WTC11 (cell line): ENCODE measurements around the gene NFATC1.

Experiments
- IRF2 ChIP-seq: sonication (generic); formaldehyde crosslinking; IDR thresholded peaks from 2 replicates; pipeline ENCODE4 v1.8.0; 2022; ENCODE audit warnings: low read depth, missing genetic modification reagents, borderline replicate concordance
- JUN ChIP-seq: sonication (generic); formaldehyde crosslinking; IDR thresholded peaks from 2 replicates; pipeline ENCODE4 v1.8.0; 2023; ENCODE audit warnings: mild to moderate bottlenecking, missing genetic modification reagents
- MXD4 ChIP-seq: fragments of 250-450 bp; sonication (Bioruptor Pico); IDR thresholded peaks from 2 replicates; pipeline ENCODE4 v1.8.0; 2021; ENCODE audit warnings: mild to moderate bottlenecking, moderate library complexity, borderline replicate concordance
- NR2C2 ChIP-seq: sonication (generic); formaldehyde crosslinking; IDR thresholded peaks from 2 replicates; pipeline ENCODE4 v1.8.0; 2022; ENCODE audit warnings: mild to moderate bottlenecking, missing genetic modification reagents
- RORB ChIP-seq: fragments of 250-450 bp; sonication (Bioruptor Pico); IDR thresholded peaks from 2 replicates; pipeline ENCODE4 v1.9.0; 2021; ENCODE audit warnings: mild to moderate bottlenecking
- TCF7 ChIP-seq: sonication (generic); formaldehyde crosslinking; IDR thresholded peaks from 2 replicates; pipeline ENCODE4 v1.8.0; 2022; ENCODE audit warnings: mild to moderate bottlenecking, low read depth, missing genetic modification reagents, moderate library complexity
- TP53 ChIP-seq: sonication (generic); formaldehyde crosslinking; IDR thresholded peaks from 2 replicates; pipeline ENCODE4 v1.8.1; 2023; ENCODE audit warnings: mild to moderate bottlenecking, missing genetic modification reagents
- ZBTB21 ChIP-seq: sonication (generic); formaldehyde crosslinking; IDR thresholded peaks from 2 replicates; pipeline ENCODE4 v1.8.1; 2023; ENCODE audit warnings: mild to moderate bottlenecking, missing genetic modification reagents, borderline replicate concordance
- TF ChIP-seq, protein P1 (sequence below): fragments of 200-600 bp; IDR thresholded peaks from 2 replicates; pipeline ENCODE4 v1.8.0; 2022; ENCODE audit warnings: antibody characterized with exemption
- TF ChIP-seq, protein P2 (sequence below): sonication (generic); formaldehyde crosslinking; IDR thresholded peaks from 2 replicates; pipeline ENCODE4 v1.8.0; 2022; ENCODE audit warnings: mild to moderate bottlenecking, missing genetic modification reagents
- TF ChIP-seq, protein P3 (sequence below): sonication (generic); formaldehyde crosslinking; IDR thresholded peaks from 2 replicates; pipeline ENCODE4 v1.8.1; 2023; ENCODE audit warnings: mild to moderate bottlenecking, missing genetic modification reagents
- TF ChIP-seq, protein P4 (sequence below): sonication (generic); formaldehyde crosslinking; IDR thresholded peaks from 2 replicates; pipeline ENCODE4 v1.8.1; 2023; ENCODE audit warnings: mild to moderate bottlenecking, missing genetic modification reagents, moderate library complexity
- TF ChIP-seq, protein P5 (sequence below): sonication (generic); formaldehyde crosslinking; IDR thresholded peaks from 2 replicates; pipeline ENCODE4 v1.8.1; 2023; ENCODE audit warnings: mild to moderate bottlenecking, missing genetic modification reagents, moderate library complexity

DNA sequence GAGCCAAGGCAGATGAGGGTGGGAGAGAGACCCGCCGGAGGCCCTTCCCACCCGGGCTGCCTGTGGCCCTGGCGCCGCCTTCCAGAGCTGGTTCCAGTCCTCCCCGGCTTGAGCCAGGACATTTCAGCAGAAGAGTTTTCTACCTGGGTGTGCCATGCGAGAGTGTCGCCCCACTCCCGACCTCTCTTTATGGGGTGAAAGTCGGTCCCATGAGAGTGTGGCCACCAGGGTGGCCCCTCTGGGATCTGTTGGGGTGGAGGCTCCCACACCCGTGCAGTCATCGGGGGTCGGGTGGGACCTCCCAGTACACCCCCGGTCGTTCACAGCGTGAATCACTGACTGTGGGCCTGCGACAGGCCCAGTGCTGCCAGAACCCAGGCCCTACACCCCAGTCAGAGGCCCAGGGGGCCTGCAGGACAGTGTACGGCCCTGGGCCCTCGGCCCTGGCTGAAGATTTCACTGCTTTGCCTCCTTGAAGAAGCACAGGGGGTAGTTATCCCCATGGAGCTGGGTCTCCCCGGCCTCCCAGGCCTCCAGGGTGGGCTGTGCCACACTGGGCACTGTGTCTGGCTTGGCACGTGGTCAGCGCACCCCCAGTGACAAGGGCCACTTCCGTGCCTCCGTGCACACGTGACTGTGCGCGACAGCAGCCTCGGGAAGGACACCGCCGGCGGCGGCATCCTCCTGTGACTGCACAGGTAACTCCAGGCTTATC, 5.9 kb downstream of the NFATC1 start:
- TF ChIP-seq, protein P1, sequence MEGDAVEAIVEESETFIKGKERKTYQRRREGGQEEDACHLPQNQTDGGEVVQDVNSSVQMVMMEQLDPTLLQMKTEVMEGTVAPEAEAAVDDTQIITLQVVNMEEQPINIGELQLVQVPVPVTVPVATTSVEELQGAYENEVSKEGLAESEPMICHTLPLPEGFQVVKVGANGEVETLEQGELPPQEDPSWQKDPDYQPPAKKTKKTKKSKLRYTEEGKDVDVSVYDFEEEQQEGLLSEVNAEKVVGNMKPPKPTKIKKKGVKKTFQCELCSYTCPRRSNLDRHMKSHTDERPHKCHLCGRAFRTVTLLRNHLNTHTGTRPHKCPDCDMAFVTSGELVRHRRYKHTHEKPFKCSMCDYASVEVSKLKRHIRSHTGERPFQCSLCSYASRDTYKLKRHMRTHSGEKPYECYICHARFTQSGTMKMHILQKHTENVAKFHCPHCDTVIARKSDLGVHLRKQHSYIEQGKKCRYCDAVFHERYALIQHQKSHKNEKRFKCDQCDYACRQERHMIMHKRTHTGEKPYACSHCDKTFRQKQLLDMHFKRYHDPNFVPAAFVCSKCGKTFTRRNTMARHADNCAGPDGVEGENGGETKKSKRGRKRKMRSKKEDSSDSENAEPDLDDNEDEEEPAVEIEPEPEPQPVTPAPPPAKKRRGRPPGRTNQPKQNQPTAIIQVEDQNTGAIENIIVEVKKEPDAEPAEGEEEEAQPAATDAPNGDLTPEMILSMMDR: no peak
- TF ChIP-seq NR2C2 (CRISPR knock-in tag) (no peak), MXD4 (CRISPR knock-in tag) (no peak), TP53 (CRISPR knock-in tag) (no peak), IRF2 (no peak), JUN (CRISPR knock-in tag) (no peak), ZBTB21 (CRISPR knock-in tag) (no peak), TCF7 (CRISPR knock-in tag) (no peak), RORB (no peak)
- TF ChIP-seq, protein P2, sequence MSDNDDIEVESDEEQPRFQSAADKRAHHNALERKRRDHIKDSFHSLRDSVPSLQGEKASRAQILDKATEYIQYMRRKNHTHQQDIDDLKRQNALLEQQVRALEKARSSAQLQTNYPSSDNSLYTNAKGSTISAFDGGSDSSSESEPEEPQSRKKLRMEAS (CRISPR knock-in tag): no peak
- TF ChIP-seq, protein P3, sequence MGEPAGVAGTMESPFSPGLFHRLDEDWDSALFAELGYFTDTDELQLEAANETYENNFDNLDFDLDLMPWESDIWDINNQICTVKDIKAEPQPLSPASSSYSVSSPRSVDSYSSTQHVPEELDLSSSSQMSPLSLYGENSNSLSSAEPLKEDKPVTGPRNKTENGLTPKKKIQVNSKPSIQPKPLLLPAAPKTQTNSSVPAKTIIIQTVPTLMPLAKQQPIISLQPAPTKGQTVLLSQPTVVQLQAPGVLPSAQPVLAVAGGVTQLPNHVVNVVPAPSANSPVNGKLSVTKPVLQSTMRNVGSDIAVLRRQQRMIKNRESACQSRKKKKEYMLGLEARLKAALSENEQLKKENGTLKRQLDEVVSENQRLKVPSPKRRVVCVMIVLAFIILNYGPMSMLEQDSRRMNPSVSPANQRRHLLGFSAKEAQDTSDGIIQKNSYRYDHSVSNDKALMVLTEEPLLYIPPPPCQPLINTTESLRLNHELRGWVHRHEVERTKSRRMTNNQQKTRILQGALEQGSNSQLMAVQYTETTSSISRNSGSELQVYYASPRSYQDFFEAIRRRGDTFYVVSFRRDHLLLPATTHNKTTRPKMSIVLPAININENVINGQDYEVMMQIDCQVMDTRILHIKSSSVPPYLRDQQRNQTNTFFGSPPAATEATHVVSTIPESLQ (CRISPR knock-in tag): no peak
- TF ChIP-seq, protein P4, sequence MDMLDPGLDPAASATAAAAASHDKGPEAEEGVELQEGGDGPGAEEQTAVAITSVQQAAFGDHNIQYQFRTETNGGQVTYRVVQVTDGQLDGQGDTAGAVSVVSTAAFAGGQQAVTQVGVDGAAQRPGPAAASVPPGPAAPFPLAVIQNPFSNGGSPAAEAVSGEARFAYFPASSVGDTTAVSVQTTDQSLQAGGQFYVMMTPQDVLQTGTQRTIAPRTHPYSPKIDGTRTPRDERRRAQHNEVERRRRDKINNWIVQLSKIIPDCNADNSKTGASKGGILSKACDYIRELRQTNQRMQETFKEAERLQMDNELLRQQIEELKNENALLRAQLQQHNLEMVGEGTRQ: no peak; the same call in 1 of the 2 replicates
- TF ChIP-seq, protein P5, sequence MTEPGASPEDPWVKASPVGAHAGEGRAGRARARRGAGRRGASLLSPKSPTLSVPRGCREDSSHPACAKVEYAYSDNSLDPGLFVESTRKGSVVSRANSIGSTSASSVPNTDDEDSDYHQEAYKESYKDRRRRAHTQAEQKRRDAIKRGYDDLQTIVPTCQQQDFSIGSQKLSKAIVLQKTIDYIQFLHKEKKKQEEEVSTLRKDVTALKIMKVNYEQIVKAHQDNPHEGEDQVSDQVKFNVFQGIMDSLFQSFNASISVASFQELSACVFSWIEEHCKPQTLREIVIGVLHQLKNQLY (CRISPR knock-in tag): no peak
